HG03097 (cell line): ENCODE measurements around the gene PPP2CA.
"Not testable (repeated sequence)": the region's sequence is repeated elsewhere in the genome, so short reads cannot be mapped to it uniquely, and the experiment has no call there.

Experiments
- ATAC-seq: cut with Tn5 transposase; IDR thresholded peaks from one replicate; pipeline ENCODE4 v1.9.1; 2021; ENCODE audit not compliant: unreplicated experiment, low FRiP score

PPP2CA gene

GRCh38 chr5:134203630-134204029, 22.2 kb downstream of the PPP2CA start:
- no peak for ATAC-seq

GRCh38 chr5:134195666-134196065, 30.2 kb downstream of the PPP2CA start:
- ATAC-seq: no peak

GRCh38 chr5:134189031-134189430, 36.8 kb downstream of the PPP2CA start:
- no peak for ATAC-seq

GRCh38 chr5:134188092-134188491, 37.8 kb downstream of the PPP2CA start:
- no peak for ATAC-seq

GRCh38 chr5:134184155-134185135, 41.4 kb downstream of the PPP2CA start:
- ATAC-seq: peak; percentile 61

GRCh38 chr5:134183481-134183880, 42.4 kb downstream of the PPP2CA start:
- ATAC-seq: no peak

GRCh38 chr5:134178096-134178419, 47.8 kb downstream of the PPP2CA start:
- ATAC-seq: no peak

GRCh38 chr5:134177369-134178095, 48.3 kb downstream of the PPP2CA start:
- no peak for ATAC-seq

GRCh38 chr5:134176511-134177368, 49.1 kb downstream of the PPP2CA start, which contains the start of gene SKP1:
TSS of gene SKP1 (minus strand) at chr5:134176950. CDS start at chr5:134174022, 2,928 bp downstream.
- ATAC-seq: peak; percentile 86

GRCh38 chr5:134175921-134176510, 49.9 kb downstream of the PPP2CA start:
- peak; percentile 11 for ATAC-seq

- ATAC-seq: no peak
These were observed 50.7 kb downstream of the PPP2CA start for GRCh38 chr5:134174841-134175839.

GRCh38 chr5:134171972-134172371, 53.9 kb downstream of the PPP2CA start:
- ATAC-seq: no peak

- no peak for ATAC-seq
These were observed 63.3 kb downstream of the PPP2CA start for GRCh38 chr5:134162592-134162991.

GRCh38 chr5:134161513-134162395, 64.1 kb downstream of the PPP2CA start:
- no peak for ATAC-seq

GRCh38 chr5:134153657-134154056, 72.2 kb downstream of the PPP2CA start:
- ATAC-seq: no peak

GRCh38 chr5:134153241-134153640, 72.6 kb downstream of the PPP2CA start:
- no peak for ATAC-seq

GRCh38 chr5:134152173-134152832, 73.6 kb downstream of the PPP2CA start:
- not testable (repeated sequence) for ATAC-seq

- ATAC-seq: no peak
These were observed 74.2 kb downstream of the PPP2CA start for GRCh38 chr5:134151723-134152122.
